HEK293 (cell line): ENCODE measurements around the gene DYNLT1.

Experiments
- ZNF785 ChIP-seq: fragments of 450-650 bp; formaldehyde crosslinking; IDR thresholded peaks from 2 replicates; pipeline ENCODE4 v1.5.1; 2016; ENCODE audit warnings: missing biosample characterization, missing genetic modification characterization
- TF ChIP-seq, protein P1 (sequence below): fragments of 450-650 bp; formaldehyde crosslinking; IDR thresholded peaks from 2 replicates; pipeline ENCODE4 v1.5.1; 2016; ENCODE audit warnings: missing biosample characterization, missing genetic modification characterization

DNA sequence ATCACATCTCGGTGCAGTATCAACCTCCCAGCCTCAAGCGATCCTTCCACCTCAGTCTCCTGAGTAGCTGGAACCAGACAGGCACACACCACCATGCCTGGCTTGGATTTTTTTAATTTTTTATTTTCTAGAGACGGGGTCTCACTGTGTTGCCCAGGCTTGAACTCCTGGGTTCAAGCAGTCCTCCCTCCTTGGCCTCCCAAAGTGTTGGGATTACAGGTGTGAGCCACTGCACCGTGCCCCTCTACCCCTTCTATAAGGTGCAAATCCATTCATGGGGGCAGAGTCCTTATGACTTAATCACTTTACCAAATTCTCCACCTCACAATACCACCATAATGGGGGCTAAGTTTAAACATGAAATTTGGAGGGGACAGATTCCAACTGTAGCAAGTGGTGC lies 47.0 kb downstream of the DYNLT1 start:
- TF ChIP-seq, protein P1, sequence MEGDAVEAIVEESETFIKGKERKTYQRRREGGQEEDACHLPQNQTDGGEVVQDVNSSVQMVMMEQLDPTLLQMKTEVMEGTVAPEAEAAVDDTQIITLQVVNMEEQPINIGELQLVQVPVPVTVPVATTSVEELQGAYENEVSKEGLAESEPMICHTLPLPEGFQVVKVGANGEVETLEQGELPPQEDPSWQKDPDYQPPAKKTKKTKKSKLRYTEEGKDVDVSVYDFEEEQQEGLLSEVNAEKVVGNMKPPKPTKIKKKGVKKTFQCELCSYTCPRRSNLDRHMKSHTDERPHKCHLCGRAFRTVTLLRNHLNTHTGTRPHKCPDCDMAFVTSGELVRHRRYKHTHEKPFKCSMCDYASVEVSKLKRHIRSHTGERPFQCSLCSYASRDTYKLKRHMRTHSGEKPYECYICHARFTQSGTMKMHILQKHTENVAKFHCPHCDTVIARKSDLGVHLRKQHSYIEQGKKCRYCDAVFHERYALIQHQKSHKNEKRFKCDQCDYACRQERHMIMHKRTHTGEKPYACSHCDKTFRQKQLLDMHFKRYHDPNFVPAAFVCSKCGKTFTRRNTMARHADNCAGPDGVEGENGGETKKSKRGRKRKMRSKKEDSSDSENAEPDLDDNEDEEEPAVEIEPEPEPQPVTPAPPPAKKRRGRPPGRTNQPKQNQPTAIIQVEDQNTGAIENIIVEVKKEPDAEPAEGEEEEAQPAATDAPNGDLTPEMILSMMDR (tag by site-specific recombination): no peak
- TF ChIP-seq ZNF785 (tag by site-specific recombination): no peak
